H4 (cell line): ENCODE data around the gene SELP. TPM values are rescaled to one million over a fixed set of nuclear protein-coding genes. Genes with fewer than 3 reads are reported as not detected.

ENCODE experiments used
- DNase-seq: peaks from one replicate; pipeline ENCODE4 v3.0.0-alpha.2; 2015; ENCODE audit warnings: low spot score
- total RNA-seq: library from RNA; depleted of rRNA; stranded (reverse); fragments of >200 nt; shearing (Covaris generic); gene quantifications from 2 replicates; pipeline ENCODE4 v1.2.3, GENCODE V29; 2014

SELP gene
- total RNA-seq, 1 experiment from 2014 or later: 0.37 TPM

GRCh38 chr1:169620565-169620964, 9.4 kb downstream of the SELP start:
- no peak for DNase-seq

- DNase-seq: no peak
These were observed 11.6 kb downstream of the SELP start for GRCh38 chr1:169618367-169618766.

GRCh38 chr1:169615803-169616202, 14.1 kb downstream of the SELP start:
- DNase-seq: no peak

- DNase-seq: no peak
These were observed 19.1 kb downstream of the SELP start for GRCh38 chr1:169610858-169611257.

- DNase-seq: no peak
These were observed 19.8 kb downstream of the SELP start for GRCh38 chr1:169610108-169610507.

DNA sequence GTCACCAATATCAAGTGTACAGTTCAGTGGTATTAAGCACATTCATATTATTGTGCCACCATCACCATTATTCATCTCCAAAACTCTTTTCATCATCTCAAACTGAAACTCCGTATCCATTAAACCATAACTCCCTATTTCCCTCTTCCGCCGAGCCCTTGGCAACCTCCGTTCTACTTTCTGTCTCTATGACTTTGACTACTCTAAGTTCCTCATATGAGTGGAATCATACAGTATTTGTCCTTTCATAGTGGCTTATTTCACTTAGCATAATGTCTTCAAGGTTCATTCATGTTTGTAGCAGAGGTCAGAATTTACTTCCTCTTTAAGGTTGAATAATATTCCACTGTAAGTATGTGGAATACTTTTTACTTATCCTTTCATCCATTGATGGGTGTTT, 21.7 kb downstream of the SELP start:
- DNase-seq: no peak

- DNase-seq: no peak
These were observed 25.0 kb downstream of the SELP start for GRCh38 chr1:169604781-169605560.

DNA sequence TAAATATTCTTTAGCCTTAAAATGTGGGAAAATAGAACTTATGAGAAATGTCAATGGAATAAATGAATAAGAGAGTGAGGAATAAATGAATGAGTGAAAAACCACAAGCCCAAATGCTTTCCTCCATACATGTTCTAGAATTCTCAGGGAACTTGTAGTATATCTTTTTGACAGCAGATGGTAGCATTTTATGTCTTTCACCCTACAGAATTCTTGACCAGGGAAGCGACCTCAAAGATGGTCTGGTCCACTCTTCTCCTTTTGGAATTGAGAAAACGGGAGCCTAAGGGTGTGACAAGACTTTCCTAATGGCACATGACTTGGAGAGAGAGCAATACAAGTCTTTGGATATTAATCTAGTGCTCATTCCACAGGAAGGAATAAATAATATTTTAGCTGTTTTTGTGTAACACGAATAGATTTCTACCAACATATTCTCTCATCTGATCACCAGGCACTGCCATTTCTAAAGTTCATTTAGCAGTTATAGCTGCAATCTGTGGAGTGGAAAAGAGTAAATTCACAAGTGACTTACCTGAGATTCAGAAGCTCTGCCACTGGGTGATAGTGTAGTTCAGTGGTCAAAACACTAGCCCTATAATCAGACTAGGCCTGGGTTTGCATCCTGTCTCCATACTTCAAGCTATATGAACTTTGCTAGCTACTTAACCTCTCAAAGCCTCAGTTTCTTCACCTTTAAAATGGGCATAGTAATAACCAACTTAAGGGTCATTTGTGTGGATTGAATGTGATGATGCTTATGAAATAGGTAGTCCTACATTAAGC, 28.6 kb downstream of the SELP start:
- DNase-seq: peak; percentile 19

DNA sequence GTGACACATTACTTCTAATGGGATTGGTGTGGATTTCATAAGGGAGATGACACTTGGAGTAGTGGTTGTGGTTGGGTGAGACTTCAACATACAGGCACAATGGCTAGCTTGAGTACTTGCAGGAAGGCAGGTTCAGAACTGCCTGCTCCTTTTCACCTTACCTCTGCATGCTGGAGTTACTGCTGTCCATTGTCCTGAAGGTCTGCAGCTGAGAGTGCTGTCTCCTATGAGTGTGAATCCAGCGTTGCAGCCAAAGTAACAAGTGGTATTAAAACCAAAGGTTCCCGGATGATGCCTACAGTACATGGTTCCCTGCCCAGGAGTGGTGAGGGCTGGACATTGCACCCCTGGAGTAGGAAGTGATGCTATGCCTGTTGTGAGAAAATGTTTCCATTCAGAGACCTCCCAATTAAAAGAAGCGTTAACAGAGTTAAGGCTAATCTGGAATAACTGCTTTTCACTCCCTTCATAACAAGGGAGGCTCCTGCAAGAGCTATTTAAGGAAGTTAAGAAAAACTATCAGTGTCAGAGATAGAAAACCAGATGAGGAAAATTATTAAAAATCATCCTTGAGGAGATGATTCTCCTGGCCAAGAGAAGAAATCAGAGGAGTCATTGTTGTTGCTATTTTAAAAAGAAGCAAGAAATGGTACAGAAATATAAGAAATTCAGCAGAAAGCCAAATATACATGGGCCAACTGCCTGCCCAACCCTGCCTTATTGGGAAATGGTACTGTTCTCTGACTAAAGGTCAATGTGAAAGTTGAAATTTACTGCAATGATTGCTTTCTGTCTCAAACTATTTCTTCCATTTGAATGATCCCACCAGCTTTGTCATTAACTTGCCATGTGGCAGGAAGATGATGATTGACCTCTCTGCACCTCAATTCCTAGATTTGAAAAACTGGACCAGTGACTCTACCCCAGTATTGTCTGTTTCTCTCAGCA, 33.9 kb downstream of the SELP start:
- DNase-seq: peak; percentile 16

DNA sequence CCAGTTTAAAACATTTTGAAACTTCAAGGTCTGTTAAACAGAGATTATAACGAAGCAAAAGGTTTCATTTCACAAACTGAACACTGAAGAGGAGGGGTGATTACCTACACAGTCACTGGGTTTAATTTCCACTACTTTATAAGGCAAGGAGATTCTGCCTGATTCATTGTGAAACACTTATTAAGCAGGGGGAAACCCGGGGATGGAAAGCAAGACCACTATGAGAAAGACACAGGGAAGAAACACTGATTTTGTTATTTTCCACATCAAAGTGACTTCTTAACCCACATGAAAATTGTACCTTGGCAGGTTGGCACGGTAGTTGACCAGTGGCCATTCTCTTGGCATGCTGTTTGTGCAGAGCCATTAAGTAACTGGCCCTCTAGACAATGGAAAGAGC, 35.5 kb downstream of the SELP start:
- no peak for DNase-seq

DNA sequence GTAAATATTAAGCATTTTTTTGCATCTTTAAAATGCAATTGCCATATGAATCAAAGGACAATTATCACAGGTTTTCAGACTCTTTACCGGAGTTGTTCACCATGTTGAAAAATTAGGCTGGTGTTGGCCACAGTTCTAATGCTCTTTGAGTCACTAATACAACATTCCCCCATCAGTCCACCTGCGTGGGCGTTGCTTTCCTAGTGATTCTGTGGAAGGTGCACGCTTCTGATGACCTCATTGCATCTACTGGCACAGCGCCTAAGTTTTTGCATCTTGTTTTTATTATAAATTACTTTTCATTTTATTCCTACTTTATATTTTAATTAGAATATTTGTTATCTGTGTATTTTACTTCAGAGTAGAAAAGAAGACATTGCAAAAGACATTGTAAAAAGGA, 39.0 kb downstream of the SELP start:
- no peak for DNase-seq

DNA sequence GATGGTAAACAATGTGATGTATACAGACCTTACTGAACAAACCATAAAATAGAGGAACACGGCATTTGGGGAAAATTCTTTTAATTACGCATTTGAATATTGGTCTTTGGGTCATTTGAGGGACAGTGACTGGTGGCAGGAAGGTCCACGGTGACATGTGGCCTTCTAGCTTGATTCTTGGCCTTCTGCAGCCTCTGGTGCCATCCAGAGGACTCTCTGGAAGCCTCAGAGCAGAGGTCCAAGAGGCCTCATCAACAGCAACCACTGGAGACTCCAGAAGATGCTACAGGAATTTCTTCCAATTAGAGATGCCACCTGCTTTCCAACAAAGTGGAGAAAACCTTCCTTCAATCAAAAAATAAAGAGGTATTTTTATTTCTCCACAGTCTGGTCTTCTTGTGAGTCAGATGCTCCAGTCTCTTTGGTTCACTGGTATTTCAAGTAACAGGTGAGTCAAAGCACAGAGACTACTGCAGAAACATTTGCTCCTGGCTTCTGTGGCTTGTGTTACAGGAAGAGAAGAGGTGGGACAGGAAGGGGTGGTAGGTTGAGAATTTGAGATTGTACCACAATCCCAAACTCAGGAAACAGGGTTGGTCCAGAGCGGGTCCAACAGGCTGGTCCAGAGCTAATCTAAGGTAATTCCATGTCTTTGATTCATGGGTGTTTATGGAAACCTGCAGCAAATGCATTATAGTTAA, 41.0 kb downstream of the SELP start:
- no peak for DNase-seq

GRCh38 chr1:169588112-169588511, 41.8 kb downstream of the SELP start:
- DNase-seq: no peak

GRCh38 chr1:169586395-169587255, 43.3 kb downstream of the SELP start, which contains the start of gene F5:
TSS of gene F5 (minus strand) at chr1:169586481. CDS start at chr1:169586386, 95 bp downstream.
- peak; percentile 68 for DNase-seq

- no peak for DNase-seq
These were observed 43.9 kb downstream of the SELP start for GRCh38 chr1:169586067-169586394.

DNA sequence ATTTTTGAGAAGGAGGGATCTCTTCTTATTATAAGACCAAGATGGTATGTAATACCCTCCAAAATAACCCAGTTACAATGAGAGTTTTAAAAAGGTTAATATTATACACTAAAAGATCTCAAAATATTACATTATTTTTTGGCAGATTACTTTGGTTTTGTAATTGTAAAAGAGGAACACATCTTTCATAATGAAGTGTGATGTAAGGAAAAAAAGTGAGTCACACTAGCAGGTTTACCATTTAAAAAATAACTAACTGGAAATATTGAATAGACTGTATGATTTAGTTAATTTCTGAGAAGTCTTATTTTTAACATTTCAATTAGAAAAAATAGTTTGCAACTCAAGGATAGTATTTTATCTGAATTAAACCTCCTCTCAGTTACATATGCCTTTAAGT, 44.7 kb downstream of the SELP start:
- DNase-seq: no peak

GRCh38 chr1:169584483-169585144, 45.3 kb downstream of the SELP start:
- no peak for DNase-seq

DNA sequence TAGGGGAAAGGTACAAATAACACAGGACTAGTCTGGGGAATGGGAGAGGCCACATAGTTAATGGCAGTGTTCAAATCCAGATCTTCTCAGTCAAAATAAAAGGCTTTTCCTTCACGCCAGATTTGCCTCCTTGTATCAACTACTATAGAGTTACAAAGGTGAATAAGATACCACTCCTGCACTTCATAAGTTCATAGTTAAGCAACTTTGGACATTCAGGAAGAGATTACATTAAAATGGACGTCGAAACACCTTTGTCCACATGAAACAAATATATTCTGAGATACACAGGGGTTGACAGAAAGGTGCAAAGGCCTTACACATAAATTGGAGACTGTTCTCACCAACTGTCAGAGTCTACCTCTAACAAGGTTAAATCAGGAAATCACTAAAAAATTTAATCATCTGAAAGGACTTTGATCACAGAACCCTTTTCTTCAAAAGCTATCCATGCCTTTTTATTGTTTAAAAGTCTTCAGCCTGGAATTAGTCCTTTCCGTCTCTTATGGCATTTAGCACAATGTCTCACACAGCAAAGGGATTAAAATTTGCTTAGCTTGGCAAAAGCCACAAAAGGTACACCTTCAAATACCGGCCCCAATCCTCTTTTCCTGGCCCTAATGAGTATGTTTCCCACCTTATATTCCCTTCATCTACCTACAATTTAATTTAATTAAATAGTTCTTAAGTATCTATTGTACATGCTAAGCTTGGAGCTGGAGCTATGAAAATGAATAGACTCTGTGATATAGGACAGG, 51.8 kb downstream of the SELP start:
- no peak for DNase-seq

GRCh38 chr1:169576935-169577331, 53.0 kb downstream of the SELP start:
- DNase-seq: no peak
